Measurements from ENCODE around the gene NOC4L.

DNA sequence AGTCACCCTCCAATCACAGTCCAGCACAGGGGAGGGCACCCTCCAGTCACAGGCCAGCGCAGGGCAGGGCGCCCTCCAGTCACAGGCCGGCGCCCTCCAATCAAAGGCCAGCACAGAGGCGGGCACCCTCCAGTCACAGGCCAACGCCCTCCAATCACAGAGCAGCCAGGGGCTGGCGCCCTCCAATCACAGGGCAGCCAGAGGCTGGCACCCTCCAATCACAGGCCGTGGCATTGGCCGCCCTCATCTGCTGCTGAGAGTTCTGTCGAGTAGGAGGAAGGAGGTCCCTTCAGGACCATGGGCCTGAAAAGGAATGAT lies 26.7 kb upstream of the NOC4L start:
- TF ChIP-seq RAD21 (IDR thresholded peaks at IDR 0.05; ENCODE audit: low read depth), result no peak
- no peak for TF ChIP-seq ZBTB7A (IDR thresholded peaks at IDR 0.05; ENCODE audit: low read depth)

Measured in Ishikawa (cell line).